Measurements from ENCODE around the gene UNC45B. TPM values are rescaled to one million over a fixed set of nuclear protein-coding genes. Genes with fewer than 3 reads are reported as not detected.

Gene UNC45B
- total RNA-seq, 1 donor from 2014 or later, result 2.2 TPM

Other genes starting within 250 kb of the UNC45B start
- 2.4 TPM for gene CCT6B, start 186.4 kb upstream of the UNC45B start, total RNA-seq (ENCODE audit: unreplicated experiment)
- gene ZNF830, start 186.3 kb upstream of the UNC45B start, total RNA-seq (ENCODE audit: unreplicated experiment), result 19.1 TPM
- gene LIG3, start 167.3 kb upstream of the UNC45B start, total RNA-seq (ENCODE audit: unreplicated experiment), result 93.3 TPM
- 16.5 TPM for gene RFFL, start 84.1 kb upstream of the UNC45B start, total RNA-seq (ENCODE audit: unreplicated experiment)
- 10.1 TPM for gene RAD51D, start 28.0 kb upstream of the UNC45B start, total RNA-seq (ENCODE audit: unreplicated experiment)
- gene FNDC8, start 26.2 kb upstream of the UNC45B start, total RNA-seq (ENCODE audit: unreplicated experiment), result not detected
- gene NLE1, start 5.5 kb upstream of the UNC45B start, total RNA-seq (ENCODE audit: unreplicated experiment), result 9.1 TPM
- gene SLC35G3, start 46.6 kb downstream of the UNC45B start, total RNA-seq (ENCODE audit: unreplicated experiment), result not detected
- gene SLFN5, start 95.3 kb downstream of the UNC45B start, total RNA-seq (ENCODE audit: unreplicated experiment), result 16.8 TPM
- not detected for gene SLFN11, start 225.8 kb downstream of the UNC45B start, total RNA-seq (ENCODE audit: unreplicated experiment)